IMR-90 (cell line): ENCODE results near the gene DVL1. TPM values are rescaled to one million over a fixed set of nuclear protein-coding genes. Genes with fewer than 3 reads are reported as not detected.

Source experiments
- ATAC-seq: fragments of 200-7000 bp; cut with Tn5 transposase; 2 replicates; pipeline ENCODE4 v1.9.1; 2020; ENCODE audit warnings: low read depth, mild to moderate bottlenecking, moderate library complexity
- BruUV-seq: library from RNA; stranded (reverse); fragments of 400-500 nt; replicated peaks from 2 replicates; lab custom pipeline; 2021; lab: Mats Ljungman, UMichigan
- CTCF ChIA-PET: fragments of 300-600 bp; formaldehyde crosslinking; extraction: SDS; loops from one replicate; lab custom pipeline; 2021; ENCODE audit warnings: antibody characterized with exemption; lab: Yijun Ruan, JAX
- POLR2A ChIA-PET: fragments of 300-600 bp; sonication (Branson Sonifier 250); formaldehyde crosslinking; loops from one replicate; lab custom pipeline; 2022; ENCODE audit warnings: antibody characterized with exemption; ENCODE audit not compliant: unreplicated experiment; lab: Charles Lee
- DNase-seq: peaks from one replicate; pipeline ENCODE4 v3.0.0; 2013
- H2AFZ ChIP-seq: replicated peaks from 2 replicates; pipeline ENCODE3; 2013; ENCODE audit warnings: low read length, mild to moderate bottlenecking; ENCODE audit not compliant: poor library complexity
- H2AK5ac ChIP-seq: 2 replicates; pipeline ENCODE4 v1.6.1; 2013; ENCODE audit warnings: low read depth, low read length, inconsistent platforms
- H2AK9ac ChIP-seq: replicated peaks from 2 replicates; pipeline ENCODE3; 2013; ENCODE audit warnings: mild to moderate bottlenecking, low read depth, low read length, moderate library complexity; ENCODE audit not compliant: poor library complexity
- H2BK120ac ChIP-seq: 2 replicates; pipeline ENCODE4 v1.6.1; 2013; ENCODE audit warnings: low read depth, low read length, inconsistent platforms
- H2BK15ac ChIP-seq: 3 replicates; pipeline ENCODE4 v1.6.1; 2013; ENCODE audit warnings: low read depth, low read length, inconsistent platforms
- H2BK20ac ChIP-seq: 2 replicates; pipeline ENCODE4 v1.6.1; 2013; ENCODE audit warnings: low read depth, mild to moderate bottlenecking, inconsistent platforms, low read length, moderate library complexity
- H2BK5ac ChIP-seq: 2 replicates; pipeline ENCODE4 v1.6.1; 2013; ENCODE audit warnings: mild to moderate bottlenecking, low read depth, low read length, inconsistent platforms; ENCODE audit not compliant: poor library complexity, severe bottlenecking
- H3K14ac ChIP-seq: replicated peaks from 2 replicates; pipeline ENCODE4 v1.6.1; 2013; ENCODE audit warnings: low read depth, low read length, inconsistent platforms
- H3K18ac ChIP-seq: 2 replicates; pipeline ENCODE4 v1.6.1; 2013; ENCODE audit warnings: low read depth, low read length, control low read depth
- H3K23ac ChIP-seq: 2 replicates; pipeline ENCODE4 v1.6.1; 2013; ENCODE audit warnings: low read depth, low read length, inconsistent platforms
- H3K27ac ChIP-seq: 2 replicates; pipeline ENCODE4 v1.5.1; 2013; ENCODE audit warnings: mild to moderate bottlenecking, control low read depth, low read length; ENCODE audit not compliant: insufficient read depth
- H3K27me3 ChIP-seq: 2 replicates; pipeline ENCODE4 v1.6.1; 2013; ENCODE audit warnings: low read length; ENCODE audit not compliant: control insufficient read depth, insufficient read depth
- H3K36me3 ChIP-seq: 2 replicates; pipeline ENCODE4 v1.6.1; 2013; ENCODE audit warnings: low read length, mixed read lengths; ENCODE audit not compliant: control insufficient read depth, insufficient read depth
- H3K4ac ChIP-seq: 2 replicates; pipeline ENCODE4 v1.6.1; 2013; ENCODE audit warnings: low read depth, low read length, inconsistent platforms
- H3K4me1 ChIP-seq: 2 replicates; pipeline ENCODE4 v1.6.1; 2013; ENCODE audit warnings: low read length, mixed read lengths; ENCODE audit not compliant: control insufficient read depth, insufficient read depth
- H3K4me2 ChIP-seq: 2 replicates; pipeline ENCODE4 v1.6.1; 2013; ENCODE audit warnings: low read depth, mild to moderate bottlenecking, control low read depth, low read length, moderate library complexity
- H3K4me3 ChIP-seq: 2 replicates; pipeline ENCODE4 v1.5.1; 2013; ENCODE audit warnings: low read depth, mild to moderate bottlenecking, control low read depth, low read length, moderate library complexity; ENCODE audit not compliant: insufficient read depth
- H3K56ac ChIP-seq: 2 replicates; pipeline ENCODE4 v1.6.1; 2013; ENCODE audit warnings: low read length, inconsistent platforms; ENCODE audit not compliant: insufficient read depth; ENCODE audit errors: extremely low read depth
- H3K79me1 ChIP-seq, 2 experiments: 2 replicates each; pipeline ENCODE4 v1.6.1; 2013; ENCODE audit warnings: low read length in 2 of 2, inconsistent platforms in 1 of 2, low read depth in 1 of 2
- H3K9ac ChIP-seq: 2 replicates; pipeline ENCODE4 v1.6.1; 2013; ENCODE audit warnings: low read depth, low read length, control low read depth
- H3K9me1 ChIP-seq: 2 replicates; pipeline ENCODE4 v1.6.1; 2013; ENCODE audit warnings: low read length, inconsistent platforms; ENCODE audit not compliant: insufficient read depth
- H3K9me3 ChIP-seq: 2 replicates; pipeline ENCODE4 v1.6.1; 2013; ENCODE audit warnings: low read length; ENCODE audit not compliant: control insufficient read depth, insufficient read depth
- H4K20me1 ChIP-seq: 2 replicates; pipeline ENCODE4 v1.6.1; 2013; ENCODE audit warnings: low read length, inconsistent platforms; ENCODE audit not compliant: insufficient read depth
- H4K5ac ChIP-seq: 2 replicates; pipeline ENCODE4 v1.6.1; 2013; ENCODE audit warnings: mild to moderate bottlenecking, low read depth, low read length, control low read depth
- H4K8ac ChIP-seq, 2 experiments: 2 replicates each; pipeline ENCODE4 v1.6.1; 2013; ENCODE audit warnings: low read depth in 2 of 2, low read length in 2 of 2, control low read depth in 1 of 2, inconsistent platforms in 1 of 2
- H4K91ac ChIP-seq: 2 replicates; pipeline ENCODE4 v1.6.1; 2013; ENCODE audit warnings: low read depth, low read length, inconsistent platforms; ENCODE audit not compliant: insufficient read depth
- BHLHE40 ChIP-seq: fragments of 150-350 bp; IDR thresholded peaks from 2 replicates; pipeline ENCODE4 v1.6.1; 2016; ENCODE audit warnings: mild to moderate bottlenecking, low read depth, low read length
- CEBPB ChIP-seq: IDR thresholded peaks from 2 replicates; pipeline ENCODE4 v1.6.1; 2012; ENCODE audit warnings: low read depth, low read length, improper control_type of control experiment
- CHD1 ChIP-seq: IDR thresholded peaks from 2 replicates; pipeline ENCODE4 v1.6.1; 2012; ENCODE audit warnings: low read depth, low read length, improper control_type of control experiment
- FOS ChIP-seq: fragments of 150-350 bp; IDR thresholded peaks from 2 replicates; pipeline ENCODE4 v1.6.1; 2016; ENCODE audit warnings: low read depth, low read length
- MAFK ChIP-seq: IDR thresholded peaks from 2 replicates; pipeline ENCODE4 v1.6.1; 2012; ENCODE audit warnings: low read depth, low read length, improper control_type of control experiment
- MAZ ChIP-seq: IDR thresholded peaks from 2 replicates; pipeline ENCODE4 v1.6.1; 2012; ENCODE audit warnings: low read depth, mild to moderate bottlenecking, low read length, improper control_type of control experiment, moderate library complexity, borderline replicate concordance
- MXI1 ChIP-seq: IDR thresholded peaks from 2 replicates; pipeline ENCODE4 v1.6.1; 2012; ENCODE audit warnings: low read depth, mild to moderate bottlenecking, low read length, moderate library complexity, borderline replicate concordance
- NFE2L2 ChIP-seq: fragments of 150-350 bp; IDR thresholded peaks from 2 replicates; pipeline ENCODE4 v1.6.1; 2016; ENCODE audit warnings: low read depth, mild to moderate bottlenecking, low read length
- POLR2A ChIP-seq: IDR thresholded peaks from 2 replicates; pipeline ENCODE4 v1.6.1; 2012; ENCODE audit warnings: mild to moderate bottlenecking, low read depth, low read length
- RAD21 ChIP-seq: IDR thresholded peaks from 2 replicates; pipeline ENCODE4 v1.6.1; 2012; ENCODE audit warnings: low read length, improper control_type of control experiment
- RCOR1 ChIP-seq: IDR thresholded peaks from 2 replicates; pipeline ENCODE4 v1.6.1; 2012; ENCODE audit warnings: mild to moderate bottlenecking, low read length, improper control_type of control experiment; ENCODE audit not compliant: insufficient replicate concordance
- RFX5 ChIP-seq: IDR thresholded peaks from 2 replicates; pipeline ENCODE4 v1.8.0; 2012; ENCODE audit warnings: low read depth, mild to moderate bottlenecking, low read length, moderate library complexity
- USF2 ChIP-seq: fragments of 150-350 bp; IDR thresholded peaks from 2 replicates; pipeline ENCODE4 v1.6.1; 2017; ENCODE audit warnings: mild to moderate bottlenecking, antibody characterized with exemption, low read length, low read depth
- WGBS, 2 experiments: methylation state at CpG; one replicate each; pipeline versions ENCODE4 v1.1.5 to v1.1.7; 2013; ENCODE audit warnings: missing lambda C conversion rate in 2 of 2; ENCODE audit not compliant: insufficient read length in 1 of 2; ENCODE audit errors: extremely low coverage in 2 of 2; 5-methylcytosine and 5-hydroxymethylcytosine counted together
- dilution Hi-C: fragments of 300-500 bp; cut with HindIII; formaldehyde crosslinking; loops from one replicate; pipeline ENCODE4 v1.14.3; 2018; ENCODE audit warnings: low sequenced_read_pairs; ENCODE audit not compliant: unreplicated experiment
- in situ Hi-C: fragments of 300-500 bp; cut with MboI; formaldehyde crosslinking; loops from 3 replicates; pipeline ENCODE4 v1.14.3; 2019; ENCODE audit warnings: low sequenced_read_pairs, inconsistent platforms, mixed read lengths
- intact Hi-C: fragments of 100-400 bp; cut with micrococcal nuclease; formaldehyde crosslinking; loops from 2 replicates; pipeline ENCODE4 v1.10.0; 2022
- polyA plus RNA-seq, 3 experiments: library from polyadenylated mRNA; depleted of rRNA; stranded (reverse); fragments of >200 nt; gene quantifications; 2 replicates each; pipeline ENCODE4 v1.2.3, GENCODE V29; 2012; ENCODE audit warnings: low replicate concordance in 1 of 3
- total RNA-seq: library from RNA; depleted of rRNA; stranded (reverse); fragments of >200 nt; gene quantifications from 2 replicates; pipeline ENCODE4 v1.2.3, GENCODE V29; 2012
- TF ChIP-seq, protein P1 (sequence below): conservative IDR thresholded peaks from 2 replicates; pipeline ENCODE4 v1.5.1; 2012; ENCODE audit warnings: mild to moderate bottlenecking, low read depth, low read length, improper control_type of control experiment
- TF ChIP-seq, protein P2 (sequence below): fragments of 150-350 bp; IDR thresholded peaks from 2 replicates; pipeline ENCODE4 v1.6.1; 2016; ENCODE audit warnings: low read depth, mild to moderate bottlenecking, low read length, moderate library complexity, borderline replicate concordance

Gene DVL1
- total and polyA plus RNA-seq, 2 of the 4 experiments (the other 2 are of a cell fraction) = 27.2 to 35.9 TPM

- H3K4me1 ChIP-seq = peaks cover 16% of the 10 kb centered on the region; the same call in 1 of the 2 replicates
- intact Hi-C loops (no loop called here), in situ Hi-C loops (no loop called here), dilution Hi-C loops (no loop called here)
- H3K27ac ChIP-seq = no peak overlapping the region; the same call in 1 of the 2 replicates
- H3K9ac ChIP-seq = no peak overlapping the region
- peaks cover 27% of the 10 kb centered on the region for H3K36me3 ChIP-seq
- peaks cover 4% of the 10 kb centered on the region for H3K9me1 ChIP-seq
- no peak overlapping the region for H2BK15ac ChIP-seq
- BruUV-seq = no TSS peak
- H2AFZ ChIP-seq = no peak overlapping the region
- no peak overlapping the region for H3K56ac ChIP-seq
- H3K14ac ChIP-seq = no peak overlapping the region
- no peak overlapping the region for H2AK5ac ChIP-seq
- H4K8ac ChIP-seq = no peak overlapping the region; a peak in 1 of 4 replicates
- no peak overlapping the region for H2BK20ac ChIP-seq
- H2AK9ac ChIP-seq = no peak overlapping the region
- no peak overlapping the region for H3K23ac ChIP-seq
- H3K4me2 ChIP-seq = no peak overlapping the region
- no peak overlapping the region for H3K4ac ChIP-seq
- H4K5ac ChIP-seq = no peak overlapping the region
- H2BK120ac ChIP-seq = no peak overlapping the region
- no peak overlapping the region for H2BK5ac ChIP-seq
- peaks cover 73% of the 10 kb centered on the region for H4K20me1 ChIP-seq
- H3K79me1 ChIP-seq = peaks cover 10 to 75% of the 10 kb centered on the region in 2 experiments
- CTCF ChIA-PET = no interaction called here
- H4K91ac ChIP-seq = no peak overlapping the region
- DNase-seq (peak; percentile 31), ATAC-seq (no peak)
- H3K27me3 ChIP-seq = no peaks in the 10 kb centered on the region
- no peak overlapping the region for H3K4me3 ChIP-seq
- no peaks in the 10 kb centered on the region for H3K9me3 ChIP-seq
- POLR2A ChIA-PET = no interaction called here
- WGBS, 2 experiments = 53% methylated on average over 9 of the region's 23 CpGs; no CpG with 5 or more reads in 1 of the 2 experiments
- no peak overlapping the region for H3K18ac ChIP-seq
- no peak for TF ChIP-seq RFX5
- TF ChIP-seq RCOR1 = no peak
- TF ChIP-seq NFE2L2 = no peak
- TF ChIP-seq CEBPB = no peak
- no peak for TF ChIP-seq USF2
- no peak for TF ChIP-seq MAFK
- TF ChIP-seq, protein P1, sequence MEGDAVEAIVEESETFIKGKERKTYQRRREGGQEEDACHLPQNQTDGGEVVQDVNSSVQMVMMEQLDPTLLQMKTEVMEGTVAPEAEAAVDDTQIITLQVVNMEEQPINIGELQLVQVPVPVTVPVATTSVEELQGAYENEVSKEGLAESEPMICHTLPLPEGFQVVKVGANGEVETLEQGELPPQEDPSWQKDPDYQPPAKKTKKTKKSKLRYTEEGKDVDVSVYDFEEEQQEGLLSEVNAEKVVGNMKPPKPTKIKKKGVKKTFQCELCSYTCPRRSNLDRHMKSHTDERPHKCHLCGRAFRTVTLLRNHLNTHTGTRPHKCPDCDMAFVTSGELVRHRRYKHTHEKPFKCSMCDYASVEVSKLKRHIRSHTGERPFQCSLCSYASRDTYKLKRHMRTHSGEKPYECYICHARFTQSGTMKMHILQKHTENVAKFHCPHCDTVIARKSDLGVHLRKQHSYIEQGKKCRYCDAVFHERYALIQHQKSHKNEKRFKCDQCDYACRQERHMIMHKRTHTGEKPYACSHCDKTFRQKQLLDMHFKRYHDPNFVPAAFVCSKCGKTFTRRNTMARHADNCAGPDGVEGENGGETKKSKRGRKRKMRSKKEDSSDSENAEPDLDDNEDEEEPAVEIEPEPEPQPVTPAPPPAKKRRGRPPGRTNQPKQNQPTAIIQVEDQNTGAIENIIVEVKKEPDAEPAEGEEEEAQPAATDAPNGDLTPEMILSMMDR = no peak
- TF ChIP-seq, protein P2, sequence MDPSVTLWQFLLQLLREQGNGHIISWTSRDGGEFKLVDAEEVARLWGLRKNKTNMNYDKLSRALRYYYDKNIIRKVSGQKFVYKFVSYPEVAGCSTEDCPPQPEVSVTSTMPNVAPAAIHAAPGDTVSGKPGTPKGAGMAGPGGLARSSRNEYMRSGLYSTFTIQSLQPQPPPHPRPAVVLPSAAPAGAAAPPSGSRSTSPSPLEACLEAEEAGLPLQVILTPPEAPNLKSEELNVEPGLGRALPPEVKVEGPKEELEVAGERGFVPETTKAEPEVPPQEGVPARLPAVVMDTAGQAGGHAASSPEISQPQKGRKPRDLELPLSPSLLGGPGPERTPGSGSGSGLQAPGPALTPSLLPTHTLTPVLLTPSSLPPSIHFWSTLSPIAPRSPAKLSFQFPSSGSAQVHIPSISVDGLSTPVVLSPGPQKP = no peak
- no peak for TF ChIP-seq MXI1
- no peak for TF ChIP-seq CHD1
- TF ChIP-seq RAD21 = no peak
- no peak for TF ChIP-seq FOS
- no peak for TF ChIP-seq POLR2A
- no peak for TF ChIP-seq MAZ
- no peak for TF ChIP-seq BHLHE40
Measured at GRCh38 chr1:1320666-1321448, 28.4 kb downstream of the DVL1 start.
